Hindlimb muscle (tissue), 1 donor: ENCODE data around the gene EXOC7. TPM values are rescaled to one million over a fixed set of nuclear protein-coding genes. Genes with fewer than 3 reads are reported as not detected.
"Not testable (repeated sequence)": the region's sequence is repeated elsewhere in the genome, so short reads cannot be mapped to it uniquely, and the experiment has no call there.

Experiments
- DNase-seq: peaks from one replicate; pipeline ENCODE4 v3.0.0-alpha.2; 2013
- polyA plus RNA-seq: library from polyadenylated mRNA; unstranded; fragments of 120-200 nt; gene quantifications from one replicate; pipeline ENCODE4 v1.2.1, GENCODE V29; 2013; ENCODE audit not compliant: insufficient read length

EXOC7 gene
- polyA plus RNA-seq, 1 donor = 84.2 TPM

- DNase-seq = not testable (repeated sequence)
Observed at GRCh38 chr17:76042868-76043267, 60.7 kb downstream of the EXOC7 start.

- no peak for DNase-seq
Observed at GRCh38 chr17:76040376-76040775, 63.2 kb downstream of the EXOC7 start.

DNA sequence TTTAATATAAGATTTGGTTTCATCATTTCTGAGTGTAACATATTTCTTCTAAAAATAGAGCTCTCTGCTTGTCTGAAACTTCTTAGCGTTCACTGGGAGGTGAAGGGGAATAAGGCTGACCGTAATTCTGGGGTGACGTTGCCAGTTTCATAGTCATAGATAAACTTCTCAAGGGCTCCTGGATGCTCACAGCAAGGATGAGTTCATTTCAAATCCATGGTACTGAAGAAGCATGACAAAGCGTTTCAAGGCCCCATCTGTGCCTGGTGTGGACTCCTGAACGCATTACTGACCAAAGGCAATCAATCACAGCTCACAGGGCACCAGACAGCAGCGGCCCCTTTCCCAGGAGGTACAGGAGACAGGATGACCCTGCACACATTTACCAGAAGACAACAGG, 64.5 kb downstream of the EXOC7 start:
- DNase-seq = no peak

- DNase-seq = no peak
Observed at GRCh38 chr17:76038050-76038449, 65.5 kb downstream of the EXOC7 start.

DNA sequence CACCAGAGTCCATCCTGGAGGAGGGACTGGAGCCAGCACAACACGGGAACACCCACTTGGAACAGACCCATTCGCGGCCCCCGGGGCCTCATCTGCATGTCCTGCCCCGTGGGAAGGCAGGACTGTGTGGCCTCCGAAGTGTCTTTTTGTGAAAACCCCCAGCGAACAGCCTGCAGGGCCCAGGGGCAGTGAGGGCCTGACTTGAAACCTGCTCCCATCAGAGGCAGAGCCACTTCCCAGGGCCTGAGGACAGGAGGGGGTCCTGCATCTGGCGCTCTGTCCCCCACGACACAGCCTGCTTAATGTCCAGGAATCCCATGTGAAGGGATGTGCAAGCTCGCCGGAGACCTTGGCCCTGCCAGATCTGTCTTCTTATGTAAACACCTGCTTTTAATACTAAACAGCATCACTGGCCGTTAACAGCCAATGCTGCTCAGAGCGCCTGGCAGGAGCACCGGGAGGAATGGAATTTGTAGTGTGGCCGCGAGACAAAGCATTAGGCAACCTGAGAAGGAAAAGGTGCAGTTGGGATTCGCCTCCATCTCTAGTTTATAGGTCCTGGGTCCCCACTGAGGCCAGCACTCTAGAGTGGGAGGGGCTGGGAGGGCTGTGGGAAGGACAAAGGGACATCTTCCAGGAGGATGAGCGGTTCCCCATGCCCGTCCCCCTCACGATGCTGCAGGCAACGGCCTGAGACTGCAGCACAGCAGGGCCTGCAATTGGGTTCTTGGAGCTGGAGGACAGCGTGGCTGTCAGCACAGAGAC, 66.9 kb downstream of the EXOC7 start:
- no peak for DNase-seq

GRCh38 chr17:76034428-76035350, 68.9 kb downstream of the EXOC7 start:
- DNase-seq = no peak

DNA sequence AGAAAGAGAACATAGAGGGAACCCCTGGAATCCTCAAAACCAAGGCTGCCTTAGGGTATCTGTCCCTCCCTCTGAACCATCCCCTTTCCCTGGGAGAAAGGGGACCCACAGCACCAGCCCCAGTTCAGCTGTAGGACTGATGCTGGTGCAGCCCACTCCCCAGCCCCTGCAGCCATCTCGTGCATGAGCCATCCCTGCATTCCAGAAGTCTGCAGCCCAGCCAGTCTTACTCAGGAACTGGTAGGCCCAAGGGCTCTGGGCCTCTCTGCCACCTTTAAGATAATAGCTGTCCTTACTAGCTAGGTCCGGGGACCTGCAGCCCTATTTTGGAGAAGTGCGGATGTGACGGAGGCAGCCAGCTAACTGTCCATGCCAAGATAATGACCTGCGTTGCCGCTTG, 70.4 kb downstream of the EXOC7 start:
- no peak for DNase-seq

GRCh38 chr17:76032780-76033108, 70.8 kb downstream of the EXOC7 start:
- no peak for DNase-seq

DNA sequence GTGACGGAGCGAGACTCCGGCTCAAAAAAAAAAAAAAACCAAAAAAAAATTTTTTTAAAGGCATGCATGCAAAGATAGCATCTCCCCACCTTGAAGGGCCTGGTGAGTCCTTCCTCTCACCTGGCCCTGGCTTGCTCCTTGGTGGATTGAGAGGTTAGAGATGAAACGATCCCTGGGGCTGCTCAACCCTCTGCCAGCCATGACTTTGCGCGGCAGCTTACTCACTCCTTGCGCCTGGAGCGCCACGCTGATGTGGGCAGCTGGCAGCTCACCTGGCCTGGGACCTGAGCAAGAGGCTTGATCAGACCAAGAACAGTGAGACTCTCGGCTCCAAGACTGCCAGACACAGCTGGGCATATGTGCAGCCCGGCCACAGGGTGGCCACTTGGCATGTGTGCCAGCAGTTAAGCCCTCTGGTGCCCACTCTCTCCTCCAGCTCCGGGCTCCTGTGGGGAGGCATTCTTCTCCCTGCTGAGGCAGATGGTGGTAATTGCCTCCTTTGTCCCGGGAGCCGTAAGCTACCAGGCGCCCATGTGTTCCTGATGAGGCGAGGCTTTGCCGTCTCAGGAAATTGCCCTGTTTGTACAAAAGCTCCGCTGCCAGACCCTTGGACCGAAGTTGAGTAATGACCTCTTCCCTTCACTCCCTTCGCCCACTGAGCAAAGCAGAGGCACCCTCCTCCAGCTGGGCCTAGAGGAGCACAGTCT, 71.4 kb downstream of the EXOC7 start:
- no peak for DNase-seq

Other genes with a start within 250 kb of the EXOC7 start
- gene WBP2, start 248.5 kb downstream of the EXOC7 start, polyA plus RNA-seq = 64.3 TPM
- gene TRIM47, start 225.2 kb downstream of the EXOC7 start, polyA plus RNA-seq = 26.3 TPM
- gene TRIM65, start 206.8 kb downstream of the EXOC7 start, polyA plus RNA-seq = 18.5 TPM
- gene MRPL38, start 198.9 kb downstream of the EXOC7 start, polyA plus RNA-seq = 68.7 TPM
- gene FBF1, start 162.7 kb downstream of the EXOC7 start, polyA plus RNA-seq = 6.8 TPM
- 20.4 TPM for gene ACOX1, start 124.6 kb downstream of the EXOC7 start, polyA plus RNA-seq
- gene TEN1, start 124.5 kb downstream of the EXOC7 start, polyA plus RNA-seq = 9.6 TPM
- gene CDK3, start 102.9 kb downstream of the EXOC7 start, polyA plus RNA-seq = 4.8 TPM
- 0.54 TPM for gene EVPL, start 76.5 kb downstream of the EXOC7 start, polyA plus RNA-seq
- 86.8 TPM for gene SRP68, start 31.3 kb downstream of the EXOC7 start, polyA plus RNA-seq
- gene GALR2, start 29.0 kb downstream of the EXOC7 start, polyA plus RNA-seq = not detected
- 10.4 TPM for gene ZACN, start 24.6 kb downstream of the EXOC7 start, polyA plus RNA-seq
- not detected for gene FOXJ1, start 37.5 kb upstream of the EXOC7 start, polyA plus RNA-seq
- gene RNF157, start 136.7 kb upstream of the EXOC7 start, polyA plus RNA-seq = 15.4 TPM
- 27.3 TPM for gene UBALD2, start 161.6 kb upstream of the EXOC7 start, polyA plus RNA-seq
- 5.6 TPM for gene QRICH2, start 204.5 kb upstream of the EXOC7 start, polyA plus RNA-seq